Peyer's patch (tissue), 4 donors: ENCODE data around the gene CUBN. TPM values are rescaled to one million over a fixed set of nuclear protein-coding genes. Genes with fewer than 3 reads are reported as not detected.

Experiments
- DNase-seq, 3 donors: peaks; one replicate each; pipeline ENCODE4 v3.0.0-alpha.2; 2017 to 2019
- H3K27ac ChIP-seq, 4 donors: fragments of 200-600 bp; sonication (generic); one replicate each; pipeline ENCODE4 v1.5.1; 2016 to 2019
- H3K27me3 ChIP-seq, 2 donors: fragments of 200-600 bp; sonication (generic); one replicate each; pipeline ENCODE4 v1.5.1; 2019
- H3K36me3 ChIP-seq, 3 donors: fragments of 200-600 bp; sonication (generic); one replicate each; pipeline ENCODE4 v1.5.1; 2016 to 2019
- H3K4me1 ChIP-seq, 4 donors: fragments of 200-600 bp; sonication (generic); one replicate each; pipeline ENCODE4 v1.5.1; 2016 to 2019
- H3K4me3 ChIP-seq, 4 donors: fragments of 200-600 bp; sonication (generic); 1 replicate in 3 of 4; 2 replicates in 1 of 4; pipeline ENCODE4 v1.5.1; 2016 to 2019; ENCODE audit warnings: mild to moderate bottlenecking in 1 of 4
- H3K9me3 ChIP-seq, 4 donors: fragments of 200-600 bp; sonication (generic); one replicate each; pipeline ENCODE4 v1.5.1; 2016 to 2019; ENCODE audit warnings: mild to moderate bottlenecking in 1 of 4
- CTCF ChIP-seq, 6 experiments: fragments of 450-650 bp in 4 of 6; fragments of 200-600 bp in 2 of 6; sonication (generic) in 1 of 6; IDR thresholded peaks; one replicate each; pipeline ENCODE4 v1.5.1; 2017 to 2019; ENCODE audit warnings: antibody characterized with exemption in 6 of 6, mild to moderate bottlenecking in 3 of 6, moderate library complexity in 1 of 6
- POLR2A ChIP-seq, 2 donors: fragments of 450-650 bp; IDR thresholded peaks; one replicate each; pipeline ENCODE4 v1.5.1; 2017; ENCODE audit warnings: antibody characterized with exemption in 2 of 2, mild to moderate bottlenecking in 2 of 2, moderate library complexity in 2 of 2
- total RNA-seq, 4 donors: library from RNA; depleted of rRNA; stranded (reverse); fragments of >200 nt; gene quantifications; one replicate each; pipeline ENCODE4 v1.1.0, GENCODE V29; 2016

CUBN gene
- total RNA-seq, 4 donors from 2014 or later: 2.5 to 329 (median 126) TPM

GRCh38 chr10:16909961-16910792 lies 219.4 kb downstream of the CUBN start:
- no peak for TF ChIP-seq POLR2A (IDR thresholded peaks at IDR 0.05)
- TF ChIP-seq CTCF (IDR thresholded peaks at IDR 0.05): no peak
- Histone ChIP-seq H3K4me1 (no peaks in the 10 kb centered on the region), H3K9me3 (no peaks in the 10 kb centered on the region), H3K27me3 (no peaks in the 10 kb centered on the region), H3K27ac (no peak overlapping the region), H3K36me3 (peaks cover 0 to 7% (median 0%) of the 10 kb centered on the region in 3 donors), H3K4me3 (no peak overlapping the region)
- DNase-seq: no peak

- Histone ChIP-seq H3K36me3 (peaks cover 0 to 7% (median 0%) of the 10 kb centered on the region in 3 donors), H3K27ac (no peak overlapping the region), H3K4me1 (no peaks in the 10 kb centered on the region), H3K9me3 (no peaks in the 10 kb centered on the region), H3K27me3 (no peaks in the 10 kb centered on the region), H3K4me3 (no peak overlapping the region)
- TF ChIP-seq CTCF (IDR thresholded peaks at IDR 0.05) (no peak), POLR2A (IDR thresholded peaks at IDR 0.05) (no peak)
- DNase-seq: no peak
These were observed 220.3 kb downstream of the CUBN start for GRCh38 chr10:16909271-16909767.

GRCh38 chr10:16907687-16908086 lies 221.9 kb downstream of the CUBN start:
- Histone ChIP-seq H3K27me3 (no peaks in the 10 kb centered on the region), H3K4me1 (no peaks in the 10 kb centered on the region), H3K27ac (no peak overlapping the region), H3K9me3 (no peaks in the 10 kb centered on the region), H3K36me3 (no peaks in the 10 kb centered on the region), H3K4me3 (no peak overlapping the region)
- no peak for TF ChIP-seq POLR2A (IDR thresholded peaks at IDR 0.05)
- TF ChIP-seq CTCF (IDR thresholded peaks at IDR 0.05): no peak
- DNase-seq: no peak

- Histone ChIP-seq H3K36me3 (no peaks in the 10 kb centered on the region), H3K4me1 (no peaks in the 10 kb centered on the region), H3K27me3 (no peaks in the 10 kb centered on the region), H3K4me3 (no peak overlapping the region), H3K27ac (no peak overlapping the region), H3K9me3 (no peaks in the 10 kb centered on the region)
- DNase-seq: no peak
- TF ChIP-seq POLR2A (IDR thresholded peaks at IDR 0.05) (no peak), CTCF (IDR thresholded peaks at IDR 0.05) (no peak)
These were observed 224.3 kb downstream of the CUBN start for GRCh38 chr10:16905320-16905719.

- no peaks in the 10 kb centered on the region for H3K36me3 ChIP-seq
- no peaks in the 10 kb centered on the region for H3K27me3 ChIP-seq
- H3K4me3 ChIP-seq: no peak overlapping the region
- no peaks in the 10 kb centered on the region for H3K4me1 ChIP-seq
- no peak for TF ChIP-seq POLR2A (IDR thresholded peaks at IDR 0.05)
- TF ChIP-seq CTCF (IDR thresholded peaks at IDR 0.05): no peak
- no peak for DNase-seq
- H3K9me3 ChIP-seq: no peaks in the 10 kb centered on the region
- no peak overlapping the region for H3K27ac ChIP-seq
These were observed 225.0 kb downstream of the CUBN start for GRCh38 chr10:16904639-16905061.
